ENCODE measurements around the gene ARID1B. TPM values are rescaled to one million over a fixed set of nuclear protein-coding genes. Genes with fewer than 3 reads are reported as not detected.

The ARID1B gene
- total RNA-seq, 1 experiment from 2014 or later: 24.2 TPM

- ATAC-seq: no peak
These were observed 132.2 kb downstream of the ARID1B start for GRCh38 chr6:156909212-156910010.

GRCh38 chr6:156910011-156910334 lies 132.8 kb downstream of the ARID1B start:
- DNase-seq (no peak), ATAC-seq (no peak)
- TF ChIP-seq EZH2 (IDR thresholded peaks at IDR 0.05; ENCODE audit: low read length, unreplicated experiment): no peak
- TF ChIP-seq CTCF (conservative IDR thresholded peaks at IDR 0.05; ENCODE audit: low read depth, low read length): no peak
- TF ChIP-seq EZH2phosphoT487 (IDR thresholded peaks at IDR 0.05; ENCODE audit: borderline replicate concordance, low read length): no peak
- Histone ChIP-seq H3K4me2 (ENCODE audit: low read length) (no peak overlapping the region), H3K9me3 (ENCODE audit: low read length) (no peaks in the 10 kb centered on the region), H2AFZ (ENCODE audit: low read length) (no peak overlapping the region), H3K36me3 (ENCODE audit: low read depth, low read length) (no peaks in the 10 kb centered on the region), H3K79me2 (ENCODE audit: low read length) (peaks cover 6% of the 10 kb centered on the region; the same call in 1 of the 2 replicates), H3K4me3 (ENCODE audit: low read length) (no peak overlapping the region), H4K20me1 (ENCODE audit: low read length) (no peaks in the 10 kb centered on the region), H3K27me3 (ENCODE audit: low read length) (no peaks in the 10 kb centered on the region), H3K4me1 (ENCODE audit: insufficient read depth, low read length) (0 out of 2 replicates have a peak, but pooled peaks cover 4% of the 10 kb centered on the region), H3K9me2 (replicated peaks; ENCODE audit: low read length) (no peaks in the 10 kb centered on the region), H3K9ac (ENCODE audit: low read length) (no peak overlapping the region), H3F3A (ENCODE audit: low read length, unreplicated experiment) (no peaks in the 10 kb centered on the region), H3K27ac (ENCODE audit: low read length) (no peak overlapping the region)
- POLR2A ChIA-PET (ENCODE audit: unreplicated experiment): no interaction called here
- intact Hi-C loops (cut with micrococcal nuclease): no loop called here
- no TSS peak for BruUV-seq (replicated peaks)
- CTCF ChIA-PET: no interaction called here

More at GRCh38 chr6:156909212-156910010, 132.2 kb downstream of the ARID1B start:
- POLR2A ChIA-PET (ENCODE audit: unreplicated experiment): no interaction called here
- Histone ChIP-seq H3K9ac (ENCODE audit: low read length) (no peak overlapping the region), H3K4me1 (ENCODE audit: insufficient read depth, low read length) (0 out of 2 replicates have a peak, but pooled peaks cover 4% of the 10 kb centered on the region), H3K4me3 (ENCODE audit: low read length) (no peak overlapping the region), H3K4me2 (ENCODE audit: low read length) (no peak overlapping the region), H2AFZ (ENCODE audit: low read length) (no peak overlapping the region), H3K79me2 (ENCODE audit: low read length) (peaks cover 6% of the 10 kb centered on the region; the same call in 1 of the 2 replicates), H3F3A (ENCODE audit: low read length, unreplicated experiment) (no peaks in the 10 kb centered on the region), H3K9me2 (replicated peaks; ENCODE audit: low read length) (no peaks in the 10 kb centered on the region), H3K27me3 (ENCODE audit: low read length) (no peaks in the 10 kb centered on the region), H4K20me1 (ENCODE audit: low read length) (no peaks in the 10 kb centered on the region), H3K36me3 (ENCODE audit: low read depth, low read length) (no peaks in the 10 kb centered on the region; the same call in 1 of the 2 replicates), H3K27ac (ENCODE audit: low read length) (no peak overlapping the region), H3K9me3 (ENCODE audit: low read length) (no peaks in the 10 kb centered on the region)
- DNase-seq: no peak
- CTCF ChIA-PET: no interaction called here
- no TSS peak for BruUV-seq (replicated peaks)
- intact Hi-C loops (cut with micrococcal nuclease): no loop called here
- TF ChIP-seq EZH2phosphoT487 (IDR thresholded peaks at IDR 0.05; ENCODE audit: borderline replicate concordance, low read length) (no peak), EZH2 (IDR thresholded peaks at IDR 0.05; ENCODE audit: low read length, unreplicated experiment) (no peak), CTCF (conservative IDR thresholded peaks at IDR 0.05; ENCODE audit: low read depth, low read length) (no peak)

GRCh38 chr6:156910938-156911337 lies 133.8 kb downstream of the ARID1B start:
- Histone ChIP-seq H3K9me3 (ENCODE audit: low read length) (no peaks in the 10 kb centered on the region), H3K4me2 (ENCODE audit: low read length) (no peak overlapping the region), H3K4me1 (ENCODE audit: insufficient read depth, low read length) (0 out of 2 replicates have a peak, but pooled peaks cover under 1% of the 10 kb centered on the region), H2AFZ (ENCODE audit: low read length) (no peak overlapping the region), H3K79me2 (ENCODE audit: low read length) (peaks cover 6% of the 10 kb centered on the region; the same call in 1 of the 2 replicates), H3K36me3 (ENCODE audit: low read depth, low read length) (no peaks in the 10 kb centered on the region), H3K27me3 (ENCODE audit: low read length) (no peaks in the 10 kb centered on the region), H3K27ac (ENCODE audit: low read length) (no peak overlapping the region), H3K4me3 (ENCODE audit: low read length) (no peak overlapping the region), H3F3A (ENCODE audit: low read length, unreplicated experiment) (no peaks in the 10 kb centered on the region), H4K20me1 (ENCODE audit: low read length) (no peaks in the 10 kb centered on the region), H3K9ac (ENCODE audit: low read length) (no peak overlapping the region), H3K9me2 (replicated peaks; ENCODE audit: low read length) (no peaks in the 10 kb centered on the region)
- intact Hi-C loops (cut with micrococcal nuclease): no loop called here
- DNase-seq (no peak), ATAC-seq (no peak)
- ChIA-PET CTCF (no interaction called here), POLR2A (ENCODE audit: unreplicated experiment) (interaction anchor here (0.6 kb wide), 1 partner anchor 28 kb away, joined by 5 read pairs; no protein-coding TSS in a partner anchor)
- BruUV-seq (replicated peaks): no TSS peak
- TF ChIP-seq EZH2 (IDR thresholded peaks at IDR 0.05; ENCODE audit: low read length, unreplicated experiment): no peak
- no peak for TF ChIP-seq CTCF (conservative IDR thresholded peaks at IDR 0.05; ENCODE audit: low read depth, low read length)
- no peak for TF ChIP-seq EZH2phosphoT487 (IDR thresholded peaks at IDR 0.05; ENCODE audit: borderline replicate concordance, low read length)
